CD4-positive, alpha-beta T cell treated with Interleukin-1 beta for 1 hour (primary cell): Measurements from ENCODE around the gene TMEM117.
"Not testable (repeated sequence)": the region's sequence is repeated elsewhere in the genome, so short reads cannot be mapped to it uniquely, and the experiment has no call there.

Source experiments
- DNase-seq, 2 donors: peaks; one replicate each; pipeline ENCODE4 v3.0.0-alpha.2; 2020 to 2022

TMEM117 gene

DNA sequence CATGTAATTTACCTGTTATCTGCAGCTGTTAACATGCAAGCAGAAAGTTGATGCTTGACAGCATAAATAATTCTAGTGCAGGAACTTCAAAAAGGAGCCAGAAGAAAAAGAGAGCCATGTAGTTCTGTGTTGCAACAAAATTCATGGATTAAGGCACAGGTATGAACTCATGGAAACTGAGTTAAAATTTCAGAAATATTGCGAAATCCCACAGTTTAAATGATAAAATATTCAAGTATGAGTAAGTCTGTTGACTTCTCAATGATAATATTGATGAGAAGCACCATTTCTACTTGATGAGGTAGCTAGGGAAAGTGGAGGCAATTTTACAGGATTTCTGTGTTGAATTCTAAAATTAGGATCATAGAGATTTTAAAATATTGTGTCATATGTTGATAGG is 290.9 kb downstream of the TMEM117 start:
- no peak for DNase-seq

DNA sequence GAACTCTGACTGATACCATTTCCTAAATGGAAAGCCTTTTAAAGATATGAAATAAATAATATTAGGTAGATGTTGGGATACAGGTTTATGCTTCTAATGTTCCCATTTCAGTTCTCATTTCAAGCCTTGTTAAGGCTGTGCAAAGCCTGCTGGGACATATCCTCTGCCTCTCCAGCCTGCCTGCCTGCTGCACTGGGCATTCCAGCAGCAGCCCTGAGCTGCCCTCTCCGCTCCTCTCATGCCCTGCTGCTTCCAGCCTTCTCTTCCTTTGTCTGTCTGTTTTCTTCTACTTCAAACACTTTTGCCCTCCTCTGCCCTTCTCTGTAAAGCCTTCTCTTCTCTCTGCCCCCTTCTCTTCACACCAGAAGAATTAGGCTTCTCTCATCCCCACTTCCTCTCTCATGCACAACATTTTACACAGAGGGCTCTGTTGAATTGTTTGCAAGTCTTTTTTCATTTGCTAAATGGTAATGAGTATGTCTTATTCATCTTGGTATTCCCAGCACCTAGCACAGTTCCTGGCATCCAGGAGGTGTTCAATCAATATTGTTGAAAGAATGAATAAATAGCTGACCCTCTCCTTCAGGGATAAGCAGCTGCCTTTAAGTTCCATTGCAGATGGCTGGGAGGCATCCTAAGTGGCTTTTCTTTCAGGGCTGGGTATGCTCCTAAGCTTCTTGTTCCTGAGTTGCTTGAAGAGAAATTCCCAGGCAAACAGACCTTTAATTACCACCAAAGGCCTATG is 292.3 kb downstream of the TMEM117 start:
- no peak for DNase-seq

DNA sequence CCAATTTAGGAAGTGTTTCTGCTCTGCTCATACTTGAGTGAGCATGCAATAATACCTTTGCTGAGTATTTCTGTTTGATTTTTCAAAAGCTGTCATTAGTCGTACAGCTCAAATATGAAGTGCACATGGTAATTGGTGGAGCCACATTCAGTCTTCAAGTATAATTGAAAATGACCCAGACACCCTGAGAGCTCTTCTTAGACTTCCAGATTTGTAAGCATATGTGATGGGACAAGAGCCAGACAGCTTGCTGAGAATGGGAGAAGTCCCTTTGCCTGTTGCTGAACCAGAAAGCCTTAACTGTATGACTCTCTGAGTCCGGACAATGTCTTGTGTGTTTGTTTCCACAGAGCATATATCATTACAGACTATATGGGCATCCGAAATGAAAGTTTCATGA is 307.3 kb downstream of the TMEM117 start:
- no peak for DNase-seq

DNA sequence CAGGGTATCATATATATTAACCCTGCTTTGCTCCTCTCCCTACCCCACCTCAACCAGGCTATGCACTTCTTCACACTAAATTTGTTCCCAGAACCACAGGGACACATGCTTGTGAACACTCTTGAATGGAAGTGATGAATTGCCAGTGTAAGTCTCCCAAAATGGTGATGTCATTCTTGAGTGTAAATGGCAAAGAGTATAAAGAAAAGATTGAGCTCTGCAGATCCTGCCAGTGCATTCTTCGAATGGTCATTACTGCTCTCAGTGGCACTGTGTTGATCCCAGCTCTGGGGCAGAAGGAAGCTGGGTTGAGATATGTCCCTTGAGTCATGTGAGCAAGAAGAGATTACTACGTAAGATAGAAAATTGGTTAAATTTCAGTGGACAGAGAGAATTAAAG is 313.1 kb downstream of the TMEM117 start:
- DNase-seq, result no peak

DNA sequence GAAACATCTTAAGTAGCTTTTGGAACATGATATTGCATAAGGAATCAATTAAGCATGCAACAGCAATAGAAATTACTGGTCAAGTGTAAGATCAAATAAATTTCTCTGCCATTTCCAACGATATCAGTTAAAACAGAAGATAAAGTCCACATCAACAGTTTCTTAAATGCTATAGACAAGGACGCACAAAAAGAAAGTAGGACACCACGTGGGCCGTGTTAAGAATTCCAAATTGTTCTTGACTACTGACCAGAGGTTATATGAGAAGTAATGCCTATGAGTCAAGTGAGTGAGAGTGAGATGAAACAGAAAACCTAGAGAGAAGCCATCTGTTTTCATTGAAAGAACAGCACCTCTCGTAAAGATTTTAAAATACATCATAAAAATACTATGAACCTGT is 318.2 kb downstream of the TMEM117 start:
- no peak for DNase-seq

DNA sequence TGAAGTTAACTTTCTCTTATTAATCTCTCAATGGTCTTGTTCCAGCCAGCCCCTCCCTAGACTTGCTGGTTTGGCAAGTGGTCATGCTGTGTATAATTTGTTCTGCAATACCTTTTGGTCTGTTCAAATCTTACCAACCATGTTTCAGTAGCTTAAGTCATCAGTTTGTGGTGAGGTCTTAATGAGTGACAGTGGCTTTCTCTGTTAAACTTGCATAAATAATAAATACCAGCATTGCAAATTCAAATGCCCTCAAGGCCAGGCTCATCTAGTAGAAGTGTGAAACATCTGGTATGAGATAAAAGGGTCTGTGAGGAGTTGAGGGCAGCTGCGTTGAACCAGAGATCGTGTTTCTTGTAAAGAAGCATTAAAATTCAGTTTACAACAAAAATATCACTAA is 319.5 kb downstream of the TMEM117 start:
- DNase-seq, result no peak

DNA sequence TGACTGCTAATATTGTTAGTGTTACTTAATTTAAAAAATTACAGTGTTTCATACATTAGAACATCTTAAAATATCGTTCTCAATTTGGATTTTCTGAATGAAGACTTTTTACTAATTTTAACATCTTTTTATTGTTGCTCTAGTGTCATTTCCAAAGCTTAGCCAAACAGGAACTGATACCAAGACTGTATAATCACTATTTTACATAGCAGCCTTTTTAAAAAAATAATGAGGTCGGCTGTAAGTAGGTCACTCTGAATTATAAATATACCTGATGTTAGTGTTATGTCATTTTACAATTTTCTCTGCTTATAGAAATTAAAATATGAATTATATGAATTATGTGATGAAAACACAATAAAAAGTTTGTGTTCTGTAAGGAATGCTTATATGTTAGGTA is 321.5 kb downstream of the TMEM117 start:
- DNase-seq, result no peak

DNA sequence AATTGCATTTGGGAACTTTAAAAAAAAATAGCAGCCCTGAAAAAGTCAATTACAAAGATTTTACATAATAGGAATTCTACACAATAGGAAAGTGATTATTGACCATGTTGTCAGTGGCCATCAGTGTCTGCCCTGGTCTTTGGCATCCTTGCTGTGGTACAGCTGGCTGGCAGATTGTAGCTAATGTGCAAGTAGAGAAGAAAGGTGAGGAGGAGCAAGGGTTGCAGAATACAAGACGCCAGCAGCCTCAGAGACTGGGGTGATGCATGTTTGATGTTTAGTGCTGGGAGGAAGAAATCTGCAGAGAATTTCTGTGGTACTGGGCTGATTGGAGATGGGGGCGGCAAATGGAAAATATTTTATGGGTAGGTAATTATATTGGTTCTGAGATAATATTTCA is 322.9 kb downstream of the TMEM117 start:
- no peak for DNase-seq

DNA sequence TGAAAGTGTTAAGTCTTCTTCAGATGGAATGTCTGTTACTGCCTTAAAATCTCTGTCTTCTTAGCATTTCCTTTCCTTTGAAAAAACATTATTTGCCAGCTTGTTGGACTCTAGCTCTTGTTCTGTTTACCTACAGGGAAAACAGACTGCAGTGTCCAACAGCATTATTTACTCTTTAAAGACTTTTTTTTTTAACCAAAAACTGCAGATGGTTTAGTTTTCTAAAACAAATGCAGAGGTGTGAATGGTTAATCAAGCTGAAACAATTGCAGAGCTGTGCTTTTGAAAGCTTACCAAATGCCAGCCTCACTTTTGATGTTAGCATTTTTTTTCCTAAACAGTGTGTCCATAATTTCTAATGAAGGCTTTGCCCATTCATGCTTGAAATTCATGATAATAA is 323.3 kb downstream of the TMEM117 start:
- DNase-seq, result no peak

DNA sequence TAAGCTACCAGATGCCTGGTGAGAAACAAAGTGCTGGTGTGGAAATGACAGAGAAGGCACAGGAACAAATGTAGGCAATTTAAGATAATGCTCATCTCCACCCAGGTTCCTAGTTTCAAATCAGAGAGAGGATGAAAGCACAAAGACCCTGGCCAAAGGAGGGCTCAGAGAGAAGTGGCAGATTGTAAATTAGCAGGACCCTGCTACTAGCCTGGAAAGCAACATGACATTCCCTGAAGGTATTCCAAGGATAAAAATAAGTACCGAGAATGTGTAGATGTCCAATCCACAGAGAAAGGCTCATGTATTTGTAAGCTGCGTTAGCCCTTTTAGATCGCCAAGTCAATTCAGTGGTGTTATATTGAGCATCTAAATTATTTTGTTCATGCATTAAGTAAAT is 324.0 kb downstream of the TMEM117 start:
- DNase-seq, result no peak

DNA sequence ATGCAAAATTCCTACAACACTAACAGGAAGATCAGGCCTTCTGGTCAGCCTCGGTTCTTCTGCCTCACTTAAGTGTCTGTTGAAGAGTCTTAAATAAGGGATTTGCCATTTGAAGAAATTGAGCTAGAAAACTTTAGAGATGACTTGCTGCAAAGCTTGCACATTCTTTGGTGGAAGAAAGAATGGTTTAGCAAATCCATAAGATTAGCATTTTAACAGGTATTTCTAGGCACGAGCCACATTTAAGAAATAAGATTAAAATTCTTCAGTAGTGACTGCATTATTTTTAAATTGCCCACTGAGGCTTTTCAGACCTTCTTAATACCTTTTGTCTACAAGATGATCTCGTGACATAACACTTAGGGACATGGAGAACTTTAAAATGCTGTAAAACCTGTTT is 327.1 kb downstream of the TMEM117 start:
- no peak for DNase-seq

DNA sequence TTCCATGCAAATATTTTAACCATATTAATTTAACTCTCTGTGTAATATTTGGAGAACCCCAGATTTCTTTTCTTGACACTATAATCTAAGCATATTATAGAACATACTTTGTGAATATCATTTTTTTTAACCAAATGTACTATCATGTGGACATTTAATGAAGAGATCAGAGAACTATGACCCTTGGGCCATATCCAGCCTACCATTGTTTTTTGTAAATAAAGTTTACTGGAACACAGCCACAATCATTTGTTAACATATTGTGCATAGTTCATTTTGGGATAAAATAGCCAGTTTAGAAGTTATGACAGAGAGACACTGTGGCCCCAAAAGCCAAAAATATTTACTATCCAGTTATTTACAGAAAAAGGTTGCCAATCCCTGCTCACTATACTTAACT is 338.2 kb downstream of the TMEM117 start:
- no peak for DNase-seq

DNA sequence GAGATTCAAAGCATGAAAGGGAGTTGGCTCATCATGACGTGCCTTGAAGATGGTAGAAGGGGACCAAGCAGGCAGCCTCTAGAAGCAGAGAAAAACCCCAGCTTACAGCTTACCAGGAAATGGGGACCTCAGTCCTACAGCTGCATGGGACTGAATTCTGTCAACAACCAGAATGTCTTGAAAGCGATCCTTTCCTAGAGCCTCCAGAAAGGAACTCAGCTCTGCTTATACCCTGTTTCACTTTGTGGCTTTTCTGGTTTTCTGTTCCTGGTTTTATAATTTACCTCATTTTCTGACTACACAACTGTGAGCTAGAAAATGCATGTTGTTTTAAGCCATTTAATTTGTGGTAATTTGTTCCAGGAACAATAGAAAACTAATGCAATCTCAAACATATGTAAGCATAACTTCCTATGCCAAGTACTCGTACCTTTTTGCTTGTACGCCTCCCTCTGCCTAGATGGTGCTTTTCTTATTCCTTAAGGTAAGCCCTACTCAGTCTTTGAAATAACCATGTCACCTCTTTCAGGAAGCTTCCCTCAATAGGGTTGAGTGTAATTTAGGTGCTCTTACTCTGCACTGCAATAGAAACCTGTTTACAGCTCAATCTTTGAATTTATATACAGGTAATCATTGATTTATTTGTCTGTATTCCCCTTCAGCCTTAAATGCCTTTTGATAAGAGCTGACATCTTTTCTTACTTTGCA is 348.8 kb downstream of the TMEM117 start:
- no peak for DNase-seq

DNA sequence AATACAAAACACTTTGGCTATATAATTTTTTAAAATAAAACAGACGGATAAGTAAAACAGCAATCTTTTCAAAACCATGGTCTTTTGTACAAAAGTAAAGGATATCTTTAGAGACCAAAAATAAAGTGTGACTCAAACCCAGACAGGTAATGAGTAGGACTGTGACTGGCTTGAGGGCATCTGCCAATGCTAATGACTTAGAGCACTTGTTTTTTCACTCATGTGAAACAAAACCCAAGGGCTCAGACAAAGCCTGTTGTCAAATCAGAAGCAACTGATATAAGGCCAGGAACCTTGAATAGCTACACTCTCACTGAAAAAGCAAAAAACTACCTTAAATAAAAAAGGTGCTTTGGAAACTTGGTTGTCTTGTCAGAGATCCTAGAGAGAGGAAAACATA is 357.4 kb downstream of the TMEM117 start:
- no peak for DNase-seq

DNA sequence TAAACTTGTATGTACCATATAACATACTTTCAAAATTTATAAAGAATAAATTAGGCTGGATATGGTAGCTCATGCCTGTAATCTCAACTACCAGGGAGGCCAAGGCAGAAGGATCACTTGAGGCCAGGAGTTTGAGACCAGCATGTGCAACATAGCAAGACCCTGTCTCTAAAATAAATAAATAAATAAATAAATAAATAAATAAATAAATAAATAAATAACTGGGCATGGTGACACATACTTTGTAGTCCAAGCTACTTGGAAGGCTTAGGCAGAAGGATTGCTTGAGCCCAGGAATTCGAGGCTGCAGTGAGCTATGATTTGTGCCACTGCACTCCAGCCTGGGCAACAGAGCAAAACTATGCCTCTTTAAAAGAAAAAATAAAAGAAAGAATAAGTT is 359.8 kb downstream of the TMEM117 start:
- not testable (repeated sequence) for DNase-seq

DNA sequence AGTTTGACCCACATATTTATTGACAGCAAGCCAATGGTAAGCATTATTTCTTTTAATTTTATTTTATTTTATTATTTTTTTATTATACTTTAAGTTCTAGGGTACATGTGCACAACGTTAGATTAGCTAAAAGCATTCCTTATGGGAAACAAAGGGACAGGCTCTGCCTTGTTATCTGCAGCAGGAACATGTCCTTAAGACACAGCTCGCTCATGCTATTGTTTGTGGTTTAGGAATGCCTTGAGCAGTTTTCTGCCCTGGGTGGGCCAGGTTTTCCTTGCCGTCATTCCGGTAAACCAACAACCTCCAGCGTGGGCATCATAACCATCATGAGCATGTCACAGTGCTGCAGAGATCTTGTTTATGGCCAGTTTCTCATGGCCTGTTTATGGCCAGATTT is 370.2 kb downstream of the TMEM117 start:
- DNase-seq, result no peak

DNA sequence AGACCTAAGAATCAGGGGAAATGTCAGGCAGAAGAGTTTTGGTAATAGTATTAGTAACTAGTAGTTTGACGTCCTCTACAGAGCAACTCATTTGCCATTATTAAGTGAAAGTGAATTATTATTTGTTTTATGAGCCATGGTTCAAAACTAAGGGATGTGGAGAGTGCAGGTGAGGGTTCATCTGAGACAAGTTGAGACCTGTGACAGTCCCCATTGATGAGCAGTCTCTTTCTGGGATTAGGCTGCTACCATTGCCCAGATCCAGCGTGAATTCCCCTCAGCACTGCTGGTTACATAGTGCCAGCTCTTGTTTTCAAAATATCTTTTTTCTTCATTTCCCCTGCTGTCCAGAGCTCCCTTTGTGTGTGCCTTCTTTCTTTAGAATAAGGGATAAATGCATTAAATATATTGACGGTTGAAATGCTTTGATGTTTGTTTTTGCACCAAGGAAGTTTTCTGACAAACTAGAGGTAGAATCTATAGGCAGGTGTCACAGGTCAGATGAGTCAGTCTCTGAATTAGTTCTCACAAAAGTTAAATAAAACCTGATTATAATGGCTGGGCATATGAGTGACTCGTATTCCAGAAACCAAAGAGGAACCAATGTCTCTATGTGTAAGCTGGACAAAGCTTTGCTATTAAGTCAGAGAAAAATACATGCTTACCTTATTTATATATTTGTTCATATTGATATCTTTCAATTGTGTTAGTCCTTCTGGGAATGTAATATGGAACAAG is 381.4 kb downstream of the TMEM117 start:
- DNase-seq, result no peak

DNA sequence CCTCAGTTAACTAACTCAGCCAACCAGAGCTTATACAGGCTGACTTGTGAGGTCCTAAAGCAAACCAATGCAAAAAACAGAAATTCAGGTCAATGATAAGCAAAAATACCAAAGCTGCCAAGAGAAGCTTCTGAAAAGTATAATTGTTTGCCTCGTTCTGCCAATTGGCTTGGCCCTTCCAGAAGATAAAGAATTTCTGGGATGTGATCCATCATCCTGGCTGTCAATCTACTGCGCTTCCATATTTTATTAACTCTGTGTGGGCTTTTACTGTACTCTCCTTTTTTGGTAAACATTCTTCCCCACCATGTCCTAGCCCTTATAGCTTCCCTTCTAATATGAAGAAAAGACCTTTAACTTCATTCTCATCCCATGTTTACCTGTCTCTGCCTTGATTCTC is 387.9 kb downstream of the TMEM117 start:
- DNase-seq, result no peak

DNA sequence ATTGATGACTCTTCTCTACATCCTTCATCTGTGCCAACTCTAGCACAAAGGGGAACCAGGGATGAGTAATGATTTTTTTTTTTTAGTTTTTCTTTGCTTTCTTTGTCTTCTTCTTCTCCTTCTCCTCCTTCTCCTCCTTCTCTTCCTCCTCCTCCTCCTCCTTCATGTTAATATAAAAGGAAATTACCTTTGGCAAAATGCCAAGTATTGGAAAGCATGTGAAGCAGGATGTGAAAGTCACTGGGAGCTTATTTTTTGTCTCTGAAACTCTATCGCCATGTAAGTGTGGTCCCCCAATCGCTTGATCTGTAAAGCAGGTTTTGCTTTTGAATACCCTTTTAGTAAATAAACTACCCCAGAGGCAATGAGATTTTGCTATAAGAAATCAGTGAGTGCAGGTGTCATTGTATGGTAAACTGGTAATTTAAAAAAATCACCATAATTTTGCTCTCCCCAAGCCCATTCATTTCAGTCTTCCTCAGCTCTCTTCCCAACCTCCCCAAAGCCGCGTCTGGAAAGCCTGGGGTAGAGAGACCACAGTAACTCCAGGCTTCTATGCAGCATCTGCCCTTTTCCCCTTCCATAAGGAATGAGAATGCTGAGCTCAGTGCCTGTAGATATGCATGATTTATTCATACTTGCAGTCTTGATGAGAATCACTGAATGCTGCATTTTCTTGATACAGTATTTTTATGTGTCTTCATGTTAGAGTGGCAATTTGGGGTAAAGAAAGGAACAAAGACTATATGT is 388.7 kb downstream of the TMEM117 start:
- DNase-seq, result no peak

DNA sequence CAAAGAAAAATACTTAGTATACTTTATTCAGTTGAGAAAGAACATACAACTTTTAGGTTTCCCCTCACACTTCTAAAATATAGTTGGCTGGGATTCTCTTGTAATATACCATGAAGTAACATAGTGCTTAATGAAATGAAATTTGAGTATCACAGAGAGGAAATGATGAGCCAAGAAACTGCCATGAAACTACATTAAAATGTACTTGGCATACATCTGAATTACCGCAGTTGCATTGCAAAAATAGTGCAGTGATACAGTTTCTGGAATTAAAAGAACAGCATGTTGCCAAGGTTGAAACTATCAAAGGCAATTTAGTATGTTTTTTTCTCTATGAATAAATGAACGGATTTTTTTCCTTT is 389.2 kb downstream of the TMEM117 start:
- DNase-seq, result no peak

DNA sequence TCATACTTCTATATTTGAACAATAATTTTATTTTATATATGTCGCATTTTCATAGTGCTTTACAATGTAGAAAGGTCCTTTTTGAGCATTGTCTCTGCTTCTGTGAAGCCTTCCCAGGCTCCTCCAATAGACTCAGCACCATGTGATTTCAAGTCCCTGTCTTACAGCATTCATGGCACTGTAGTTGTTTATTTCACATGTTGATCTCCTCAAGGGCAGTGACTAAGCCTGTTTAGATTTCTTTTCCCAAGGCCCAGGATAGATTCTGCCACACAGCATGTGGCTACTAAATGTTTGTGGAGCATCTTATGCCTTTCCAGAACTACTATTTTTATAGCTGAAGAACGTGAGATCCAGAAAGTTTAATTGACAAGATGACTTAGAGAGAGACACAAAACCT is 391.7 kb downstream of the TMEM117 start:
- DNase-seq, result no peak

DNA sequence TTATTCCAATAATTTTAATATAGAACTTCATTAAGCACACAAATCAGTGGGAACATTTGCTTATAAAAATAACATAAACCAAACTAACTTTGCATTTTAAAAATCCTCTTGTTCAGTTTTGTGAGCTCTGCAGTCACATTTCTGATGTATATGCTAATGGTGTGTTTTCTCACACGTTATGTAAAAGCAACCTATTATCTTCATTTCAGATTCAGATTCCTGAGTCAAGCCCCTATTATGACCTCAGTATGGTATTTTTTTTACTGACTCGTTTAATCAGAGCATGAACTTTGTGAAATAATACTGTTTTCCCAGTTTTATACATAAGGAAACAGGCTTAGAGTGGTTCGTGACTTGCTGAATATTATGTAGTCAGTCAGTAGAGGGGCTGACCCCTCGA is 394.0 kb downstream of the TMEM117 start:
- DNase-seq, result no peak

DNA sequence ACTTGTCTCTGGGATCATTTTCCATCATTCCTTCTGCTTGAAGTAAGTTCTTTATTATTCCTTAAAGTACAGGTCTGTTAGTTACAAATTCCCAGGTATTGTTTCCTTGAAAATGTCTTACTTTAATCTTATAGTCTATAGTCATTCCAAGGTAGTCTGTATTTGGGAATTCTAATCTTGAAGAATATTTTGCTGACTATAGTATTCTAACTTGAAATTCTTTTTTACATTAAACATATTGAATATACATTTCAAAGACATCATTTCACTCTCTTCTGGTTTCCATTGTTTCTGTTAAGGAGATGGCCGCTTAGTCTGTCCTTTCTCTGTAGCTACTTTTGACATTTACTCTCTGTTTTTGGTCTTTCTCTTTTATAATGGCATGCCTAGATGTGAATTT is 399.8 kb downstream of the TMEM117 start:
- no peak for DNase-seq

DNA sequence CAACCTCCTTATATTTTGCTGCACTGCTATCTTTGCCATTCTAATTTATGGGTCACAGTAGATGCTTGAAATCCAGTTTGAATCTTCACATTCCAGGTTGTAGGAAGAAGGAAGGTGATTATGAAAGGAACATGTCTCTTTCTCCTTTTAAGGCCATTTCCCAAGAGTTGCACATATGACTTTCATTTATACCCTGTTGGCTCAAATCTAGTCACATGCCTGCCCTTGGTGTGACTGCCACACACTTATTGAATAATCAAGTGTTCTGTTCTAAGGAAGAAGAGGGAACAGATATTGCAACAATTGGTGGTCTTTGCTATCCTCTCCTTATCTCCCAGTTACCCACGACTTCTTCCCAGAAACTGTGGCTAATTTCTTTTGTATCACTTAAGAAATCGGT is 404.3 kb downstream of the TMEM117 start:
- no peak for DNase-seq
